GDM1 (cell line): ENCODE measurements around the gene TMEM88.

ENCODE experiments used
- DNase-seq: peaks from one replicate; lab custom pipeline; 2025; lab: John Stamatoyannopoulos, UW

TMEM88 gene

GRCh38 chr17:7833011-7833794, 21.7 kb upstream of the TMEM88 start:
- DNase-seq: no peak

GRCh38 chr17:7833795-7834541, 20.9 kb upstream of the TMEM88 start, which contains the start of gene KDM6B:
Gene KDM6B, plus strand, starts transcription at chr17:7834217. Its CDS starts 11,338 bp downstream, at chr17:7845555.
- DNase-seq: peak; percentile 81

GRCh38 chr17:7834542-7834956, 20.3 kb upstream of the TMEM88 start:
- DNase-seq: no peak

- peak; percentile 96 for DNase-seq
These were observed 19.7 kb upstream of the TMEM88 start for GRCh38 chr17:7834957-7835813.

GRCh38 chr17:7835814-7836595, 18.9 kb upstream of the TMEM88 start:
- DNase-seq: no peak

GRCh38 chr17:7836596-7837407, 18.1 kb upstream of the TMEM88 start:
- peak; percentile 84 for DNase-seq

GRCh38 chr17:7837408-7838088, 17.3 kb upstream of the TMEM88 start:
- no peak for DNase-seq

GRCh38 chr17:7838090-7839075, 16.5 kb upstream of the TMEM88 start:
- DNase-seq: peak; percentile 45

- peak; percentile 17 for DNase-seq
These were observed 15.5 kb upstream of the TMEM88 start for GRCh38 chr17:7839190-7839875.

GRCh38 chr17:7839876-7840261, 15.0 kb upstream of the TMEM88 start:
- no peak for DNase-seq

GRCh38 chr17:7840441-7840840, 14.4 kb upstream of the TMEM88 start:
- no peak for DNase-seq

GRCh38 chr17:7840875-7841274, 14.0 kb upstream of the TMEM88 start:
- no peak for DNase-seq

GRCh38 chr17:7841396-7841914, 13.4 kb upstream of the TMEM88 start:
- DNase-seq: peak; percentile 59

- DNase-seq: peak; percentile 60
These were observed 12.9 kb upstream of the TMEM88 start for GRCh38 chr17:7841915-7842379.

GRCh38 chr17:7842380-7843256, 12.2 kb upstream of the TMEM88 start:
- peak; percentile 72 for DNase-seq

- no peak for DNase-seq
These were observed 11.7 kb upstream of the TMEM88 start for GRCh38 chr17:7843257-7843535.
